AG04449 (cell line): Measurements from ENCODE around the gene SMAP2.

Source experiments
- CTCF ChIA-PET: fragments of 350-600 bp; formaldehyde crosslinking; extraction: SDS; loops from one replicate; lab custom pipeline; 2021; ENCODE audit warnings: antibody characterized with exemption; lab: Yijun Ruan, JAX
- POLR2A ChIA-PET: fragments of 400-600, 350-600 bp; formaldehyde crosslinking; extraction: SDS; loops from one replicate; lab custom pipeline; 2020; ENCODE audit warnings: antibody characterized with exemption, inconsistent platforms; lab: Yijun Ruan, JAX
- DNase-seq: peaks from one replicate; pipeline ENCODE4 v3.0.0-alpha.2; 2010; ENCODE audit warnings: low read depth, low spot score
- H3K4me3 ChIP-seq: 2 replicates; pipeline ENCODE4 v1.5.1; 2011; ENCODE audit warnings: low read depth, mild to moderate bottlenecking, control low read depth, low read length
- CTCF ChIP-seq: IDR thresholded peaks from one replicate; pipeline ENCODE4 v1.5.1; 2011; ENCODE audit warnings: mild to moderate bottlenecking, moderate library complexity, low read length, control low read depth, inconsistent platforms; ENCODE audit not compliant: insufficient read depth; ENCODE audit errors: missing control alignments

Gene SMAP2

GRCh38 chr1:40353082-40353481 is 20.4 kb upstream of the SMAP2 start:
- CTCF ChIA-PET, result interaction anchor here (1.0 to 1.7 kb wide), 2 partner anchors 14 to 52 kb away, joined by 3 to 12 read pairs; no protein-coding TSS in a partner anchor
- no peak for TF ChIP-seq CTCF
- DNase-seq, result no peak
- POLR2A ChIA-PET, result no interaction called here
- H3K4me3 ChIP-seq, result no peak overlapping the region

- CTCF ChIA-PET, result interaction anchor here (1.2 to 2.4 kb wide), 2 partner anchors 19 to 43 kb away, joined by 3 to 13 read pairs; no protein-coding TSS in a partner anchor
Observed at GRCh38 chr1:40357625-40358024, 15.9 kb upstream of the SMAP2 start.

DNA sequence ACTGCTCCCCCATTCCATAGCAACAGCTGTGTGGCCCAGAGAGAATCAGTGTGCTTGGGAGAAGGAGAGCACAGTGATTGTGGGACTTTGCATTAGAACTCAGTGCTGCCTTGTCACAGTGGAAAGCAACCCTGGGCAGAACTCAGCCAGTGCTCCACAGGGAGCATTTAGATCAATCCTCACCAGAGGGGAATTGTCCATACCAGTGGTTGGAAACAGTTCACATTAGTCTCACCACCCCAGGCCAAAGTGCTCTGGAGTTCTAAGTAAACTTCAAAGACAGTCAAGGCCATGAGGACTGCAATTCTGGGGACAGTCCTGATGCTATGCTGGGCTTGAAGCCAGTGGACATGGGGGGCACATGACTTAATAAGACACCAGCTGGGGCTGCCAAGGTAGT is 12.9 kb upstream of the SMAP2 start:
- TF ChIP-seq CTCF, result no peak
- H3K4me3 ChIP-seq, result no peak overlapping the region
- CTCF ChIA-PET, result no interaction called here
- POLR2A ChIA-PET, result no interaction called here
- no peak for DNase-seq

More at GRCh38 chr1:40357625-40358024, 15.9 kb upstream of the SMAP2 start:
- POLR2A ChIA-PET, result no interaction called here
- no peak for TF ChIP-seq CTCF
- DNase-seq, result no peak
- H3K4me3 ChIP-seq, result no peak overlapping the region

DNA sequence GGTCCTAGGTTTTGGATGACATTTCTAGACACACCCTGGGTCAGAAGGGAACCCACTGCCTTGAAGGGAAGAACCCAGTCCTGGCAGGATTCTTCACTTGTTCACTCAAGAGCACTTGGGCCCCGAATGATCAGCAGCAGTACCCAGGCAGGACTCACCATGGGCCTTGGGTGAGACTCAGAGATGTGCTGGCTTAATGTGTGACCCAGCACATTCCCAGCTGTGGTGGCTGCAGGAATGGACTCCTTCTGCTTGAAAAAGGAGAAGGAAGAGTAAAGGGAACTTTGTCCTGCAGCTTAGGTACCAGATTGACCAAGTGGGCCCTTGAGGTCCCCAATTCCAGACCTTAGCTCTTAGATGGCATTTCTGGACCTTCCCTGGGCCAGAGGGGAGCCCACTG is 12.3 kb upstream of the SMAP2 start:
- CTCF ChIA-PET, result no interaction called here
- H3K4me3 ChIP-seq, result no peak overlapping the region
- TF ChIP-seq CTCF, result no peak
- POLR2A ChIA-PET, result no interaction called here
- DNase-seq, result no peak

DNA sequence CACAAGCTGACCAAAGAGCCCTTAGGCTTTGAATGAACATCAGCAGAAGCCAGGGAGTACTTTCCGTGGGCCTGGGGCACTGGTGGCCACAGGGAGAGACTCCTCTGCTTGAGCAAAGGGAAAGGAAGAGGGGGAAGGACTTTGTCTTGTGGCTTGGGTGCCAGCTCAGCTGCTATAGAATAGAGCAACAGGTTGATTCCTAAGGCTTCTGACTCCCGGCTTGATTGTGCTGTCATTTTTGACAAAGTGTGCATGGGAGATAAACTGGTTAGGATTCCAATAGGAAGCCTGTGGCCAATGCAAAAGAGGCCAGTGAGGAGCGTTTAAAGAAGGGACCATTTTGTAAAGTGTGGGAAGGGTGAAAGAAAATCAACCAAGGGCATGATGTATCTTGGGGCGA is 11.9 kb upstream of the SMAP2 start:
- CTCF ChIA-PET, result no interaction called here
- POLR2A ChIA-PET, result no interaction called here
- H3K4me3 ChIP-seq, result no peak overlapping the region
- TF ChIP-seq CTCF, result no peak
- DNase-seq, result no peak

DNA sequence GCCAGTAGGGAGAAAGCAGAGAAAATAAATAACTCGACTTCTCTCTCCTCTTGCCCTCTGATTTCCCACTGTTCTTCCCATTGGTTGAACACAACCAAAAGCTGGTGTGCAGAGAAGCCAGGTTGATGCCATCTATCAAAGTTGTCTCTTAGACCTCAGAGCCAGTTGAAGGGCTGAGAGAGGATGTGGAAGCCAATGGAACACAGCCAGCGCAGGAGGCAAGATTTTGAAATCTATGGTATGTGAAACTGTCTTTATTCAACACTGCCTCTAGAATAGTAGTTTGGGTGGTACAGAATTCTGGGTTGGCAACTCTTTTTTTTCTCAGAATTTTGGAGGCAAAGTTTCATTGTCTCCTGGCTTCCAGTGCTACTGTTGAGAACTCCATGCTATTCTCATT is 11.3 kb upstream of the SMAP2 start:
- H3K4me3 ChIP-seq, result no peak overlapping the region
- ChIA-PET POLR2A (no interaction called here), CTCF (interaction anchor here (0.9 to 1.3 kb wide), 2 partner anchors 44 to 219 kb away, joined by 3 read pairs; no protein-coding TSS in a partner anchor)
- no peak for TF ChIP-seq CTCF
- no peak for DNase-seq
